H9 (cell line): ENCODE results near the gene RNF183. TPM values are rescaled to one million over a fixed set of nuclear protein-coding genes. Genes with fewer than 3 reads are reported as not detected.

ENCODE experiments used
- DNase-seq: peaks from one replicate; pipeline ENCODE4 v3.0.0-alpha.2; 2017
- H2AFZ ChIP-seq: one replicate; pipeline ENCODE4 v1.6.1; 2013; ENCODE audit warnings: mild to moderate bottlenecking, low read length, control low read depth, moderate library complexity
- H2AK5ac ChIP-seq: 2 replicates; pipeline ENCODE4 v1.6.1; 2013; ENCODE audit warnings: low read length, control low read depth, mixed read lengths; ENCODE audit not compliant: insufficient read length
- H2BK120ac ChIP-seq: one replicate; pipeline ENCODE4 v1.6.1; 2013; ENCODE audit warnings: low read depth, mild to moderate bottlenecking, low read length, control low read depth, inconsistent platforms; ENCODE audit not compliant: poor library complexity, severe bottlenecking
- H2BK12ac ChIP-seq: 2 replicates; pipeline ENCODE4 v1.6.1; 2013; ENCODE audit warnings: low read length, control low read depth, mixed read lengths, low read depth; ENCODE audit not compliant: insufficient read length
- H2BK15ac ChIP-seq: 2 replicates; pipeline ENCODE4 v1.6.1; 2013; ENCODE audit warnings: low read depth, low read length, control low read depth
- H2BK20ac ChIP-seq: one replicate; pipeline ENCODE4 v1.6.1; 2013; ENCODE audit warnings: low read depth, mild to moderate bottlenecking, low read length, control low read depth, inconsistent platforms; ENCODE audit not compliant: poor library complexity, severe bottlenecking
- H2BK5ac ChIP-seq: 2 replicates; pipeline ENCODE4 v1.6.1; 2013; ENCODE audit warnings: low read length, control low read depth, mixed read lengths; ENCODE audit not compliant: insufficient read length
- H3K14ac ChIP-seq: 2 replicates; pipeline ENCODE4 v1.6.1; 2013; ENCODE audit warnings: low read length, control low read depth; ENCODE audit not compliant: insufficient read depth
- H3K18ac ChIP-seq: 2 replicates; pipeline ENCODE4 v1.6.1; 2013; ENCODE audit warnings: low read depth, mild to moderate bottlenecking, mixed read lengths, low read length, control low read depth; ENCODE audit not compliant: insufficient read length
- H3K23ac ChIP-seq: 2 replicates; pipeline ENCODE4 v1.6.1; 2013; ENCODE audit warnings: low read length, control low read depth, mixed read lengths, low read depth; ENCODE audit not compliant: insufficient read length
- H3K23me2 ChIP-seq: 2 replicates; pipeline ENCODE4 v1.6.1; 2013; ENCODE audit warnings: low read depth, mild to moderate bottlenecking, mixed read lengths, low read length, control low read depth; ENCODE audit not compliant: insufficient read length, poor library complexity, severe bottlenecking
- H3K27ac ChIP-seq: 2 replicates; pipeline ENCODE4 v1.5.1; 2013; ENCODE audit warnings: low read length, control low read depth, mixed read lengths, low read depth; ENCODE audit not compliant: insufficient read length
- H3K27me3 ChIP-seq: 2 replicates; pipeline ENCODE4 v1.6.1; 2013; ENCODE audit warnings: low read length, control low read depth, inconsistent platforms; ENCODE audit not compliant: insufficient read depth
- H3K4ac ChIP-seq: 2 replicates; pipeline ENCODE4 v1.6.1; 2013; ENCODE audit warnings: low read depth, mild to moderate bottlenecking, control low read depth, inconsistent platforms, low read length, moderate library complexity
- H3K4me1 ChIP-seq: 2 replicates; pipeline ENCODE4 v1.6.1; 2013; ENCODE audit warnings: low read length, control low read depth, inconsistent platforms; ENCODE audit not compliant: insufficient read depth
- H3K4me2 ChIP-seq: 2 replicates; pipeline ENCODE4 v1.6.1; 2013; ENCODE audit warnings: low read length, control low read depth, mixed read lengths; ENCODE audit not compliant: insufficient read length, insufficient read depth
- H3K56ac ChIP-seq: 2 replicates; pipeline ENCODE4 v1.6.1; 2013; ENCODE audit warnings: low read depth, mild to moderate bottlenecking, mixed read lengths, low read length, control low read depth; ENCODE audit not compliant: insufficient read length
- H3K79me1 ChIP-seq: 2 replicates; pipeline ENCODE4 v1.6.1; 2013; ENCODE audit warnings: low read depth, mild to moderate bottlenecking, moderate library complexity, low read length, control low read depth, inconsistent platforms; ENCODE audit not compliant: insufficient read depth, poor library complexity, severe bottlenecking
- H3K79me2 ChIP-seq: 2 replicates; pipeline ENCODE4 v1.6.1; 2013; ENCODE audit warnings: low read length, control low read depth, inconsistent platforms; ENCODE audit not compliant: insufficient read depth
- H3K9ac ChIP-seq: 2 replicates; pipeline ENCODE4 v1.6.1; 2013; ENCODE audit warnings: low read length, control low read depth, mixed read lengths; ENCODE audit not compliant: insufficient read length; ENCODE audit errors: extremely low read depth
- H3K9me3 ChIP-seq: one replicate; pipeline ENCODE4 v1.6.1; 2013; ENCODE audit warnings: low read depth, low read length, inconsistent platforms; ENCODE audit not compliant: control insufficient read depth
- H3T11ph ChIP-seq: one replicate; pipeline ENCODE4 v1.6.1; 2013; ENCODE audit warnings: mild to moderate bottlenecking, low read length, control low read depth, inconsistent platforms
- H4K20me1 ChIP-seq: one replicate; pipeline ENCODE4 v1.6.1; 2013; ENCODE audit not compliant: control insufficient read depth, insufficient read length, insufficient read depth
- H4K5ac ChIP-seq: 2 replicates; pipeline ENCODE4 v1.6.1; 2013; ENCODE audit warnings: low read depth, mild to moderate bottlenecking, mixed read lengths, low read length, control low read depth; ENCODE audit not compliant: insufficient read length
- H4K8ac ChIP-seq: replicated peaks from 2 replicates; pipeline ENCODE4 v1.6.1; 2013; ENCODE audit warnings: low read length, control low read depth, mixed read lengths, low read depth; ENCODE audit not compliant: insufficient read length
- H4K91ac ChIP-seq: 2 replicates; pipeline ENCODE4 v1.6.1; 2013; ENCODE audit warnings: low read depth, mild to moderate bottlenecking, moderate library complexity, mixed read lengths, low read length, control low read depth; ENCODE audit not compliant: insufficient read length
- H3K27ac Mint-ChIP-seq, 3 experiments: 2 replicates in 2 of 3; 3 replicates in 1 of 3; pipeline ENCODE4 v1.8.0; 2020 to 2021; ENCODE audit warnings: mixed read lengths in 3 of 3, mild to moderate bottlenecking in 1 of 3, moderate library complexity in 1 of 3
- H3K27me3 Mint-ChIP-seq: 2 replicates; pipeline ENCODE4 v1.8.0; 2021; ENCODE audit warnings: low read depth, mild to moderate bottlenecking, moderate library complexity, mixed read lengths
- H3K36me3 Mint-ChIP-seq, 3 experiments: 2 replicates in 2 of 3; 3 replicates in 1 of 3; pipeline ENCODE4 v1.8.0; 2020 to 2021; ENCODE audit warnings: low read depth in 3 of 3, mixed read lengths in 3 of 3; ENCODE audit not compliant: insufficient read depth in 1 of 3
- H3K4me1 Mint-ChIP-seq, 2 experiments: 2 replicates each; pipeline ENCODE4 v1.8.0; 2020; ENCODE audit warnings: mixed read lengths in 2 of 2
- H3K4me3 Mint-ChIP-seq, 2 experiments: 2 replicates in 1 of 2; 3 replicates in 1 of 2; pipeline ENCODE4 v1.8.0; 2020 to 2021; ENCODE audit warnings: mild to moderate bottlenecking in 2 of 2, mixed read lengths in 2 of 2, moderate library complexity in 1 of 2
- H3K9me3 Mint-ChIP-seq, 2 experiments: 2 replicates in 1 of 2; 3 replicates in 1 of 2; pipeline ENCODE4 v1.8.0; 2020; ENCODE audit warnings: mild to moderate bottlenecking in 2 of 2, mixed read lengths in 2 of 2, moderate library complexity in 1 of 2
- CTCF ChIP-seq: fragments of 200-600 bp; sonication (generic); conservative IDR thresholded peaks from 3 replicates; pipeline ENCODE4 v1.8.0; 2021; ENCODE audit warnings: antibody characterized with exemption, mild to moderate bottlenecking
- WGBS: extraction: QIAGEN DNeasy Blood & Tissue Kit; methylation state at CpG from one replicate; pipeline ENCODE4 v1.1.7; 2013; ENCODE audit warnings: missing lambda C conversion rate, low lambda C conversion rate, mixed read lengths; ENCODE audit not compliant: insufficient read length; ENCODE audit errors: extremely low coverage; 5-methylcytosine and 5-hydroxymethylcytosine counted together
- total RNA-seq: library from RNA; stranded (reverse); gene quantifications from 2 replicates; pipeline ENCODE4 v1.2.1, GENCODE V29; 2021

RNF183 gene
- total RNA-seq, 1 experiment from 2014 or later: 0.33 TPM

- Histone ChIP-seq H2BK120ac (no peak overlapping the region), H3K23me2 (no peaks in the 10 kb centered on the region), H3K14ac (no peak overlapping the region), H2BK15ac (no peak overlapping the region), H3K79me2 (no peaks in the 10 kb centered on the region), H3T11ph (no peak overlapping the region), H4K8ac (no peak overlapping the region), H3K27ac (no peak overlapping the region), H2BK5ac (no peak overlapping the region), H3K4me1 (no peaks in the 10 kb centered on the region), H2BK20ac (no peak overlapping the region), H3K9me3 (no peaks in the 10 kb centered on the region), H2BK12ac (no peak overlapping the region), H4K91ac (no peak overlapping the region), H3K56ac (no peak overlapping the region), H3K9ac (no peak overlapping the region), H3K23ac (no peak overlapping the region), H3K18ac (no peak overlapping the region), H4K5ac (no peak overlapping the region), H3K27me3 (no peaks in the 10 kb centered on the region), H3K4me2 (no peak overlapping the region), H2AK5ac (no peak overlapping the region), H2AFZ (no peak overlapping the region), H3K4ac (no peak overlapping the region), H3K79me1 (no peaks in the 10 kb centered on the region), H4K20me1 (no peaks in the 10 kb centered on the region)
- Mint-ChIP-seq H3K4me3 (no peak overlapping the region), H3K36me3 (no peaks in the 10 kb centered on the region), H3K27ac (no peak overlapping the region), H3K4me1 (peaks cover 13 to 16% of the 10 kb centered on the region in 2 experiments), H3K9me3 (no peaks in the 10 kb centered on the region), H3K27me3 (no peaks in the 10 kb centered on the region; the same call in none of the 2 replicates)
- WGBS: no CpG with 5 or more reads among the region's 8 CpGs
- DNase-seq: no peak
- no peak for TF ChIP-seq CTCF
Observed at GRCh38 chr9:113299800-113300292, 3.3 kb downstream of the RNF183 start.
